Measurements from ENCODE around the gene KRT20. TPM values are rescaled to one million over a fixed set of nuclear protein-coding genes. Genes with fewer than 3 reads are reported as not detected.

The KRT20 gene
- total and polyA plus RNA-seq, 2 of the 13 experiments (the other 11 are each of a cell fraction or from before 2014, with no cell fraction given): 0.13 to 0.20 TPM

DNA sequence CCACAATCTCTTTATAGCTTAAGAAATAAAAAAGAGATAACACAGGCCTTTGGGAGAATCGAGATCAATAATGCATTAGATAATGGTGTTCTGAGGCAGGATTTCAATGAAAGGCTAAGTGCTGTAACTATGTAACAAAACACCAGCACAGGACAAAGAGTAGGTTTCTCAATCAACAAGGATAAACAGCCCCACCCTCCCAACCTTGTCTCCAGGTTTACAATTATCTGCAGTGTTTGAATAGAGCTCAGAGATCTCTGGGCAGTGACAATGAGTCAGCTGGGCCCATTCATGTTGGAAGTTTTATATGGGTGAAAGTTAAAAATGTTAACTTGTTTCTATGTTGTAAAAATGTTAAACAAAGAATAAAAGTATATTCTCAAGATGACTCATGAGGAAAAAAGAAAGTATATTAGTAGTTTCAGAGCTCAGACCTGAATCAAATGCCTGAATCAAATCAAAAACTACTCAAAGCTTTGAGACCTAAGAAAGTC lies 17.0 kb upstream of the KRT20 start (continued):
- TF ChIP-seq RFX5 (IDR thresholded peaks at IDR 0.05; ENCODE audit: low read depth, low read length) (peak; percentile 38; the same call in 1 of the 2 replicates), ZNF441 (CRISPR knock-in tag; IDR thresholded peaks at IDR 0.05; ENCODE audit: borderline replicate concordance) (no peak), MXD4 (CRISPR knock-in tag; IDR thresholded peaks at IDR 0.05) (peak; percentile 36; the same call in 1 of the 2 replicates), ONECUT2 (CRISPR knock-in tag; IDR thresholded peaks at IDR 0.05) (peak; percentile 90), SOX13 (IDR thresholded peaks at IDR 0.05) (peak; percentile 99), SOX13 (CRISPR knock-in tag; conservative IDR thresholded peaks at IDR 0.05 in 1 of 2, IDR thresholded peaks at IDR 0.05 in 1 of 2) (peak in 1 of 2 experiments; percentile 100; a peak in 2 of 4 replicates), ZNF563 (CRISPR knock-in tag; IDR thresholded peaks at IDR 0.05) (no peak), NFE2L2 (IDR thresholded peaks at IDR 0.05; ENCODE audit: low read length) (peak; percentile 67; the same call in 1 of the 2 replicates), ZNF607 (CRISPR knock-in tag; IDR thresholded peaks at IDR 0.05; ENCODE audit: borderline replicate concordance) (peak; percentile 38; the same call in 1 of the 2 replicates), NFKBIZ (CRISPR knock-in tag; IDR thresholded peaks at IDR 0.05) (peak; percentile 94; the same call in 1 of the 2 replicates), PCBP2 (optimal IDR thresholded peaks at IDR 0.05; ENCODE audit: low read depth, low read length, poor library complexity, severe bottlenecking) (no peak), ZFP36L2 (CRISPR knock-in tag; IDR thresholded peaks at IDR 0.05) (0 out of 2 replicates have a peak, but pooled peaks have one; percentile 34), GATAD2A (CRISPR knock-in tag; IDR thresholded peaks at IDR 0.05) (peak; percentile 98), CEBPB (IDR thresholded peaks at IDR 0.05; ENCODE audit: borderline replicate concordance, low read depth, low read length) (peak; percentile 95), ZNF296 (CRISPR knock-in tag; conservative IDR thresholded peaks at IDR 0.05) (no peak)
- TF ChIP-seq, protein P1, sequence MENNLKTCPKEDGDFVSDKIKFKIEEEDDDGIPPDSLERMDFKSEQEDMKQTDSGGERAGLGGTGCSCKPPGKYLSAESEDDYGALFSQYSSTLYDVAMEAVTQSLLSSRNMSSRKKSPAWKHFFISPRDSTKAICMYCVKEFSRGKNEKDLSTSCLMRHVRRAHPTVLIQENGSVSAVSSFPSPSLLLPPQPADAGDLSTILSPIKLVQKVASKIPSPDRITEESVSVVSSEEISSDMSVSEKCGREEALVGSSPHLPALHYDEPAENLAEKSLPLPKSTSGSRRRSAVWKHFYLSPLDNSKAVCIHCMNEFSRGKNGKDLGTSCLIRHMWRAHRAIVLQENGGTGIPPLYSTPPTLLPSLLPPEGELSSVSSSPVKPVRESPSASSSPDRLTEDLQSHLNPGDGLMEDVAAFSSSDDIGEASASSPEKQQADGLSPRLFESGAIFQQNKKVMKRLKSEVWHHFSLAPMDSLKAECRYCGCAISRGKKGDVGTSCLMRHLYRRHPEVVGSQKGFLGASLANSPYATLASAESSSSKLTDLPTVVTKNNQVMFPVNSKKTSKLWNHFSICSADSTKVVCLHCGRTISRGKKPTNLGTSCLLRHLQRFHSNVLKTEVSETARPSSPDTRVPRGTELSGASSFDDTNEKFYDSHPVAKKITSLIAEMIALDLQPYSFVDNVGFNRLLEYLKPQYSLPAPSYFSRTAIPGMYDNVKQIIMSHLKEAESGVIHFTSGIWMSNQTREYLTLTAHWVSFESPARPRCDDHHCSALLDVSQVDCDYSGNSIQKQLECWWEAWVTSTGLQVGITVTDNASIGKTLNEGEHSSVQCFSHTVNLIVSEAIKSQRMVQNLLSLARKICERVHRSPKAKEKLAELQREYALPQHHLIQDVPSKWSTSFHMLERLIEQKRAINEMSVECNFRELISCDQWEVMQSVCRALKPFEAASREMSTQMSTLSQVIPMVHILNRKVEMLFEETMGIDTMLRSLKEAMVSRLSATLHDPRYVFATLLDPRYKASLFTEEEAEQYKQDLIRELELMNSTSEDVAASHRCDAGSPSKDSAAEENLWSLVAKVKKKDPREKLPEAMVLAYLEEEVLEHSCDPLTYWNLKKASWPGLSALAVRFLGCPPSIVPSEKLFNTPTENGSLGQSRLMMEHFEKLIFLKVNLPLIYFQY (CRISPR knock-in tag; IDR thresholded peaks at IDR 0.05; ENCODE audit: borderline replicate concordance): peak; percentile 61; the same call in 1 of the 2 replicates
- TF ChIP-seq, protein P2, sequence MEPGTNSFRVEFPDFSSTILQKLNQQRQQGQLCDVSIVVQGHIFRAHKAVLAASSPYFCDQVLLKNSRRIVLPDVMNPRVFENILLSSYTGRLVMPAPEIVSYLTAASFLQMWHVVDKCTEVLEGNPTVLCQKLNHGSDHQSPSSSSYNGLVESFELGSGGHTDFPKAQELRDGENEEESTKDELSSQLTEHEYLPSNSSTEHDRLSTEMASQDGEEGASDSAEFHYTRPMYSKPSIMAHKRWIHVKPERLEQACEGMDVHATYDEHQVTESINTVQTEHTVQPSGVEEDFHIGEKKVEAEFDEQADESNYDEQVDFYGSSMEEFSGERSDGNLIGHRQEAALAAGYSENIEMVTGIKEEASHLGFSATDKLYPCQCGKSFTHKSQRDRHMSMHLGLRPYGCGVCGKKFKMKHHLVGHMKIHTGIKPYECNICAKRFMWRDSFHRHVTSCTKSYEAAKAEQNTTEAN (CRISPR knock-in tag; conservative IDR thresholded peaks at IDR 0.05): 0 out of 2 replicates have a peak, but pooled peaks have one; percentile 63
- TF ChIP-seq, protein P3, sequence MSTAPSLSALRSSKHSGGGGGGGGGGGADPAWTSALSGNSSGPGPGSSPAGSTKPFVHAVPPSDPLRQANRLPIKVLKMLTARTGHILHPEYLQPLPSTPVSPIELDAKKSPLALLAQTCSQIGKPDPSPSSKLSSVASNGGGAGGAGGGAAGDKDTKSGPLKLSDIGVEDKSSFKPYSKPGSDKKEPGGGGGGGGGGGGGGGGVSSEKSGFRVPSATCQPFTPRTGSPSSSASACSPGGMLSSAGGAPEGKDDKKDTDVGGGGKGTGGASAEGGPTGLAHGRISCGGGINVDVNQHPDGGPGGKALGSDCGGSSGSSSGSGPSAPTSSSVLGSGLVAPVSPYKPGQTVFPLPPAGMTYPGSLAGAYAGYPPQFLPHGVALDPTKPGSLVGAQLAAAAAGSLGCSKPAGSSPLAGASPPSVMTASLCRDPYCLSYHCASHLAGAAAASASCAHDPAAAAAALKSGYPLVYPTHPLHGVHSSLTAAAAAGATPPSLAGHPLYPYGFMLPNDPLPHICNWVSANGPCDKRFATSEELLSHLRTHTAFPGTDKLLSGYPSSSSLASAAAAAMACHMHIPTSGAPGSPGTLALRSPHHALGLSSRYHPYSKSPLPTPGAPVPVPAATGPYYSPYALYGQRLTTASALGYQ (CRISPR knock-in tag; IDR thresholded peaks at IDR 0.05): peak; percentile 81; the same call in 1 of the 2 replicates
- TF ChIP-seq, protein P4, sequence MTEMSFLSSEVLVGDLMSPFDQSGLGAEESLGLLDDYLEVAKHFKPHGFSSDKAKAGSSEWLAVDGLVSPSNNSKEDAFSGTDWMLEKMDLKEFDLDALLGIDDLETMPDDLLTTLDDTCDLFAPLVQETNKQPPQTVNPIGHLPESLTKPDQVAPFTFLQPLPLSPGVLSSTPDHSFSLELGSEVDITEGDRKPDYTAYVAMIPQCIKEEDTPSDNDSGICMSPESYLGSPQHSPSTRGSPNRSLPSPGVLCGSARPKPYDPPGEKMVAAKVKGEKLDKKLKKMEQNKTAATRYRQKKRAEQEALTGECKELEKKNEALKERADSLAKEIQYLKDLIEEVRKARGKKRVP (CRISPR knock-in tag; IDR thresholded peaks at IDR 0.05): peak in 1 of 2 experiments; percentile 74; a peak in 2 of 4 replicates
- TF ChIP-seq, protein P5, sequence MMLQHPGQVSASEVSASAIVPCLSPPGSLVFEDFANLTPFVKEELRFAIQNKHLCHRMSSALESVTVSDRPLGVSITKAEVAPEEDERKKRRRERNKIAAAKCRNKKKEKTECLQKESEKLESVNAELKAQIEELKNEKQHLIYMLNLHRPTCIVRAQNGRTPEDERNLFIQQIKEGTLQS (CRISPR knock-in tag; IDR thresholded peaks at IDR 0.05): peak; percentile 68

All from HepG2 (cell line).